Measurements from ENCODE around the gene PHF21B.
"Not testable (repeated sequence)": the region's sequence is repeated elsewhere in the genome, so short reads cannot be mapped to it uniquely, and the experiment has no call there.

Gene PHF21B

DNA sequence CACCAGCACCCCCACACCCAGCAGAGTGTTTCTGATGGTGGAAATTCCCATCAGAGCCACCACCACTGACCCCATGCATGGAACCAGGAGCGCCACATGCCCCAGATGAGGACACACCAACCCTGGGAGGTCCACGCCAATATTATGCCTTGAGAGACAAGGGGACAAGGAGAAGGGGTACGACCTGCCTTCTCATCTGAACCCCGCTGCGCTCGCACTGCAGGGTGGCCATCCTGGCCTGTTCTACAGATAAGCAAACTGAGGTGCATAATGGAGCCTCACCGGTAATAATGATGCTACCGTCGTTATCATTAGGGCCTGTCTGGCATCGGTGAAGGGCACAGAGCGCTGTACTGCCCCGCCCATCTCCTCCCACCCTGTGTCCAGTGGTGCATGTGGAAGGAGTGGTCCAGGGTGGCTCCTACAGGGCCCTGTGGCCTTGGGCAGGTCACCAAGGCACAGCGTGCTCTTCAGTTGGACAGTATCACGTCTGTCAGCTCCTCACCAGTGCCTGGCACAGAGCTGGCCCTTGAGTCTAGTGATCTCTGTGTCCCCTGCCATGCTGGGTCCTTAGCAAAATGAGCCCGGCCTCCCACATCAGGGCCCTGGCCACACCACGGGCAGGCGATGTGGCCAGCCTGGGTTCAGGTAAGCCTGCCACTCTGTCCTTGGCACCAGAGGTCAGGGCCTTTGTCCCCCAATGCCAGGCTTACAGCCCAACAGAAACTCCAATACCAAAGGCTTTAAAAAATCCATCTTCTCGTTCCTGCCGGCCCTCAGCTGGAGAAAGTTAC lies 92.2 kb downstream of the PHF21B start:
- DNase-seq (ENCODE audit: low read depth): no peak

DNA sequence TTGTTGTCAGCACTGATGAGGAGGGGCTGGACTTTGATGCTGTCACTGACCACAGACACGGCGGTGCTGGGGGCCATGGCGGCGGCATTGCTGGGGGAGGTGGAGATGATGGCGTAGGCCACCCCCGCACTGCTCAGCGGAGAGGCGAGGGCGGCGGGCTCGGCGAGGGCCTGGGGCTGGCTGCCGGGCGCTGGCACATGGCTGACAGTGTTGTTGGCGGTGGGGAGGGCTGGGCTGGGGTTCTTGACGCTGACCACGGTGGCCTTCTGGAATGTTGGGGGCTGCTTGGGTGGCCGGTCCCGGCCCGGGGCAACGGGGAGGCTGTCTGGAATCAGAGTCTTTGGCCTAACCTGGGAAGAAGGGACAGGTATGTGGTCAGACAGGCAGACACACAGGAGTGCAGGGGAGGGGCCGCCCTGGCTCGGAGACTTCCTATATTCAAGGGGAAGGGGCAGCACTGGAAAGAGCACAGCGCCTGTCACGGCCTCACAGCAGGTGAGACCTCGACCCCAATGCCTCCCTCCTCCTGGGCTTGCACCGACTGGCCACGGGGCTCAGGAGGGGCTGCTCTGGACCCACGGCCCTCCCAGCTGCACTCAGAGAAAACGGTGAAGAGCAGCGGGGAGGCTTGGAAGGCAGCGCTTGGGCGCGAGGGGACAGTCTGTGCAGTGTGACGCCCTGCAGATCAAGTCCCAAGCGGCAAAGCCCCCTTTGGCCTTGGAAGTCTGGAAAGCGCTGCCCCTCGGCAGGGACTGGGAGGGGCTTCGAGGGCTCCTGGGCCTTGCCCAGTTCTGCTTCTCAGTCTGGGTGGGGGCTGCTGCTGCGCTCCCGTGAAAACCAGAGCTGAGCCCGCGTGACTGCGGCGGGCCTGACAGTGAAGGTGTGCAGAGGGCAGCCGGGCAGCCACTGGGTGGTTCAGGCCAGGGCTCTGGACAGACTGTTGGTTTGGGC lies 93.2 kb downstream of the PHF21B start:
- no peak for DNase-seq (ENCODE audit: low read depth)

DNA sequence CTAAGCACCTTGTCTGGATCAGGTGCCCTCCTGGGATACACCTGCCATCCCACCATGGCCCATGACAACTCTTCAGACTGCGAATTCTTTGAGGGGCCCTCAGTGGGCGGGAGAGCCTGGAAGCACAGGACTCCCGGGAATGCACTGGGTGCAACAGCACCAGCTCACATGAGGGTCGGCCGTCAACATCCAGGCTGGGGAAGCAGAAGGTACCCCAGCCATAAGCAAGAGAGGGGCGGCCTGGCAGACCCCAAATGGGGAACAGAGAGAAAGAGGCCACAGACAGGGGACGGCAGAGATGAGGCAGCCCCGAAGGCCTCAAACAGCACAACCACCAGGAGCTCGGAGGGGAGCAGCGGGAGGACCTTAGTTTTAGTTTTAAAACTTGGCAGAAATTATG lies 94.4 kb downstream of the PHF21B start:
- no peak for DNase-seq (ENCODE audit: low read depth)

DNA sequence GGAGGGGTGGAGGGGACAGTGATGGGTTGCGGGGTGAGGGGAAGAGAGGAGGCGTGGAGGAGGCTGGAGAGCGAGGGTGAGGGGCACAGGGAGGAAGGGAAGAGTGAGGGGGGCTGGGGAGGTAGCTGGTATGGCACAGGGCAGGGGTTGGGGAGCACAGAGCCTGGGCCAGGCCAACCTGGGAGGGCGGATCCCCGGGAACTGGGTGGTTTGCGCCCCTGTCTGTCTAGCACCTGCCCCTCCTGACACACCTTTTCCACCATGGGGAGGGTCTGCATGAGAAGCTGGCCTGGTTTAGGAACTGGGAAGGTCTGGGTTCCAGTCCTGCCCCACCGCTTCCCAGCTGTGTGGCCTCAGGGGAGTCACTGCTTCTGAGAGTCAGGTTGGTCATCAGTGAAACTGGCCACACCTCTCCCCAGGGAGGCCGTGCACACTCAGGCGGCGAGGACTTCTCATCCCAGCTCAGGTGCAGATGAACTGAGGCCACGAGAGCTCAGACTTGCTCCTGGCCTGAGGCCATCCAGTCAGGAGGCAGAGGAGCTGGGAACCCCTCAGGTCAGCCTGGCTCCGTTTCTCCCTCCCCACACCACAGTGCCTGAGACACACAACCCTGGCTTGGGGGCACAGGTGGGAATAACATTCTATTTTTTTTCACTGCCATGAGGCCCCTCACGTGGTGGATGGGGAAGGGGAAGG lies 95.6 kb downstream of the PHF21B start:
- no peak for DNase-seq (ENCODE audit: low read depth)

DNA sequence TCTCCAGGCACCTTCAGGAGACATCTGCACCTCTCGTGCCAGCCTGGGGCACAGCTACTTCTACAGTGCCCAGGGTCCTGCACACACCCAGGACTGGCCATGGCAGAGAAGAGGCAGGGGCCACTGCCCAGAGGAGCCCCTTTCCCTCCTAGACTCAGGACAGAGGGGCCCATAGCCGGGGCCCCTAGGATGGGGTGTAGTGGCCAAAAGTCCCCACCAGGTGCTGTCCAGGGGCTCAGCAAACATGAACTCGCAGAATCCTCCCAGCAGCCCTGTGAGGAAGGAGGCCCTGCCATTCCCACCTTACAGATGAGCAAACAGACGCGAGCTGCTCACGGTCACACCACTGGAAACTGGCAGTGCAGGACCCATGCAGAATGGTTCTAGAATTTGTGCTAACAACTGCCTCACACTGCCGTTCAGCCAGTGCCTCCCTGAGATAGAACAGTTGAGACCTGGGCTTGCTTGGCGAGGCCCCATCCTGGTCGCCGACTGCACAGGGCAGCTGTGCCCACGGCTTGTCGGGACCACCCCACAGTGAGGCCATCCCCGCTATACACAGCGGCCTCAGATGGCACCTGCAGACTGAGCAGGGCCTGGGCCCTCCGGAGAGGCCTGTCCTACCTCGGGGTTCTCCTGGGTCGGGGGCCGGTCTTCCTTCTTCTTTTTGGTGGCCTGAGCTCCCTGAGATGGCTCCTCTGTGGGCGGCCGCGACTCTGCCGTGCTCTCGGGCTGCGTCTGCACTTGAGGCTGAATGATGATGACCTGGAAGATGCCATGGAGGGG lies 96.4 kb downstream of the PHF21B start:
- no peak for DNase-seq (ENCODE audit: low read depth)

DNA sequence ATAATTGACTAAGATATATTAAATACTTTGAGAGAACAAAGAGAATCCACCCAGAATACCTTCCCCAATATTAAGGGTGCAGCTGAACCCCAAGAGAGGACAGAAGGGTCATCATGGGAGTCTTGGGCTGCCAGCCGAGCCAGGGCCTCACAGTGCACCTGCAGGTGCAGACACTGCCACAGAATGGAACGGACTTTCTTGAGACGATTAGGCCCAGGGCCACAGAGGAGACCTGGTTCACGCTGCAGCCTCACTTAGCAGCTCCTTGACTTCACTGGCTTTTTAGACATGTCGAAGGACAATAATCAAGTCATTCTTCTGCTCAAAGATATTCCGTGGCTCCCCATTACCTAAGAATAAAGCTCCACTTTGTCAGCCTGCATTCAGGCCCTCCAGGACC lies 100.6 kb downstream of the PHF21B start:
- DNase-seq (ENCODE audit: low read depth): no peak

- DNase-seq (ENCODE audit: low read depth): no peak
Measured at GRCh38 chr22:44907765-44908737, 101.8 kb downstream of the PHF21B start.

- no peak for DNase-seq (ENCODE audit: low read depth)
Measured at GRCh38 chr22:44906999-44907644, 102.7 kb downstream of the PHF21B start.

DNA sequence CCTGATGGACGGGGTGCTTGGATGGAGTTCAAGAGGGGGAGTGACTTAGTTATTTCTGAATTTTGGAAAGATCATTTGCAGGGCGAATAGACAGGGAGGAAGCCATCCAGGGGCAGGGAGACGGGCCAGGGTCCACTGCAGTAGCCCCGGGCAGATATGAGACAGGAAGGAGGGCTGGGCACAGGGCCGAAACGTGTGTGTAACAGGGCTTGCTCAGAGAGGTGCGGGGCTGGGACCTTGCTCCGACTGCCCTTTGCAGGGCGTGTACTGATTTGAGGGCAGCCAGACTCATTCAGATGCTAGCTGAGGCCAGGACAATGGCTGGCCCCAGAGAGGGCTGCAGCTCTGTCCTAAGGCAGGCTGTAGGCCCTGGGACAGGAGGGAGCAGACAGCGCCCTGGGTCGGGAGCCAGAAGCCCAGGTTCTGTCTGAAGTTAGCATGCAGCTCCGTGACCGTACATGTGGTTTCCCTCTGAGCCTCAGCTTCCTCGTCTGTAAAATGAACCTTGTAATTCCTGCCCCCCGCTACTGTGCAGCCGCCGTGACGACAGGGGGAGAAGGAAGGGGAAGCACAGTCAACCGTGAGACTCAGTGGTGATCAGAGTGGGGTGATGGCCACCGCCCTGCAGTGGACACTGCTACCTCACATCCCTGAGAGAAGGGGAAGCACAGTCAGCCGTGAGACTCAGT lies 103.4 kb downstream of the PHF21B start:
- DNase-seq (ENCODE audit: low read depth): no peak

GRCh38 chr22:44904492-44905152 lies 105.2 kb downstream of the PHF21B start:
- not testable (repeated sequence) for DNase-seq (ENCODE audit: low read depth)

DNA sequence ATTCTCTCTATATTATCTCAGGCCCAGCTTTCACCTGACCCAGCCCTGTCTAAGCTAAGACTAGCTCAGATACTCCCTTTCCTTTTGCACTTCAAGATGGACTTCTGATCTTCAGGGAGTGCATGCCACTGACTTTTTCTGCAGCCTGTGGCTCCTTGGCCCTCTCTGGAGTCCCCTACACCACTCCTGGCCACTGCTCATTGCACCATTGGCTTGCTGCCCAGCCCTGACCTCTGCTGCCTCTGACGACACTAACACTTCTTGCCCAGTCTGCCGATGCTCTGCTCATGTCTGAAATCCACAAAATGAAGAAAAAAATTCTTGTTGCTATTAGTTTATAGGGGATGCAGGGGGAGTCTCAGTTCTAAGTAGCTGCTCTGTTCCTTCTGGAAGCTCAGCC lies 106.6 kb downstream of the PHF21B start:
- DNase-seq (ENCODE audit: low read depth): not testable (repeated sequence)

DNA sequence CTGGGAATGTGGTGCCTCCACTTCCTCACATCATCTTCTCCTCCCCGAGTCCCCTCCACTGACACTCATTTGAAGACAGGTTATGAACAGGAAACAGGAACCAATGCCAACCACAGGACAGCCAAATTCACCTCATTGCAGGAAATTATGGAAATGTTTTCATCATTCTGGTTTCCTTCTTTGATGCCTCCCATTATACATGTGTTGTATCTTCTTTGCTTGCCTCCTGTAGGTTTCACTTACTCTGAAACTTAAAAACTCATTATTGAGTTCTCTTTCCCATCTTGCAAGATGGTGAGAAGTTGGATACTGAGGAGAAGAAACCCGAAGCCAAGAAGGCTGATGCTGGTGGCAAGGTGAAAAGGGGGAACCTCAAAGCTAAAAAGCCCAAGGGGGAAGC lies 108.5 kb downstream of the PHF21B start:
- no peak for DNase-seq (ENCODE audit: low read depth)

GRCh38 chr22:44898236-44898635 lies 111.6 kb downstream of the PHF21B start:
- DNase-seq (ENCODE audit: low read depth): no peak

- DNase-seq (ENCODE audit: low read depth): no peak
Measured at GRCh38 chr22:44895296-44896055, 114.3 kb downstream of the PHF21B start.

DNA sequence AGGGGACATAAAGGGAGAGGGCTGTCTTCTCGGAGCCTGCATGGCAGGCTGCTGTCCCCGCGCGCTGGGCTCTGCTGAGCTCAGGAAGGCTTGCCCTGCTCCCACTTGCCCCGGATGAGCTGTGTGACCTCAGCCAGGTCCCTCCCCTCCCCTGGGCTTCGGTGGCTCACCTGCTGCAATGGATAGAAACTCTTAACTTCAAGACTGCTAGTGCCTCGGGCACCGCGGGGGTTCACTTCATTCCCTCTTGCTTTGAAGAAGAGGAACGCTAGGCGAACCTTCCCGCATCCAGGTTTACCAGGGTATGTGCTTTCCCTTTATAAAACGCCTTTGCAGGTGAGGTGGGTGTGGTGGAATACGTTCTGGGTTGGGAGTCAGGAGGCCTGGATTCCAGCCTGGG lies 115.0 kb downstream of the PHF21B start:
- DNase-seq (ENCODE audit: low read depth): no peak

GRCh38 chr22:44894321-44894720 lies 115.5 kb downstream of the PHF21B start:
- DNase-seq (ENCODE audit: low read depth): no peak

- DNase-seq (ENCODE audit: low read depth): no peak
Measured at GRCh38 chr22:44893731-44894080, 116.1 kb downstream of the PHF21B start.
